HG03520 (cell line): ENCODE data around the gene MAFF.
A peak's percentile ranks its signal among the peaks of the same experiment; 100 is the strongest.
"Not testable (repeated sequence)": the region's sequence is repeated elsewhere in the genome, so short reads cannot be mapped to it uniquely, and the experiment has no call there.

ENCODE experiments used
- ATAC-seq: cut with Tn5 transposase; IDR thresholded peaks from one replicate; pipeline ENCODE4 v1.9.1; 2021; ENCODE audit warnings: mild to moderate bottlenecking, moderate library complexity; ENCODE audit not compliant: unreplicated experiment

Gene MAFF

DNA sequence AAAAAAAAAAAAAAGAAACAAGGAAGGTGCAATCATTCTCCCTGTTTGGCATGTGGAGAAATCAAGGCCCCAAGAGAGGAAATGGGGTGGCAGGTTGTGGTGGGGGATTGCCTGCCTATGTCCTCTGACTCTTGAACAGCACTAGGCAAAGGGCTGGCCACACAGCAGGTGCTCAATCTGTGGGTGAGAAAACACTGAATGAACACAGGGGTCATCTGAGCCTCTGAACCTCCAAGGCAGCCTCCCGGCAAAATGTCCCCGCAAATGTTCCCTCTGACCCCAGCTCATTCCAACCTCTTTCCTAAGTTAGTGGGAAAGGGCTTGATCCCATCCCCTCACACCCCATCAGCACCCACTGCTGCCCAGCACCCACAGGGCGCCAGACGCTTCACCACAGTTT is 24.8 kb upstream of the MAFF start:
- no peak for ATAC-seq

DNA sequence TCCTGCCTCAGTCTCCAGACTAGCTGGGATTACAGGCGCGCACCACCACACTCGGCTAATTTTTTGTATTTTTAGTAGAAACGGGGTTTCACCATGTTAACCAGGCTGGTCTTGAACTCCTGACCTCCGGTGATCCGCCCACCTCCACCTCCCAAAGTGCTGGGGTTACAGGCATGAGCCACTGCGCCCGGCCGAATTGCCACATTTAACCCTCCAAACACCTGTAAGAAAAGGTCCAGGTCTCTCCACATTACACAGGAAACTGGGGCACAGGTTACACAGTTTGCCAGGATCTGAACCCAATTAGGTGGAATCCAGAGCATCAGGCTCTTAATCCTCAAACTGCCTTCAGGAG is 24.2 kb upstream of the MAFF start:
- not testable (repeated sequence) for ATAC-seq

DNA sequence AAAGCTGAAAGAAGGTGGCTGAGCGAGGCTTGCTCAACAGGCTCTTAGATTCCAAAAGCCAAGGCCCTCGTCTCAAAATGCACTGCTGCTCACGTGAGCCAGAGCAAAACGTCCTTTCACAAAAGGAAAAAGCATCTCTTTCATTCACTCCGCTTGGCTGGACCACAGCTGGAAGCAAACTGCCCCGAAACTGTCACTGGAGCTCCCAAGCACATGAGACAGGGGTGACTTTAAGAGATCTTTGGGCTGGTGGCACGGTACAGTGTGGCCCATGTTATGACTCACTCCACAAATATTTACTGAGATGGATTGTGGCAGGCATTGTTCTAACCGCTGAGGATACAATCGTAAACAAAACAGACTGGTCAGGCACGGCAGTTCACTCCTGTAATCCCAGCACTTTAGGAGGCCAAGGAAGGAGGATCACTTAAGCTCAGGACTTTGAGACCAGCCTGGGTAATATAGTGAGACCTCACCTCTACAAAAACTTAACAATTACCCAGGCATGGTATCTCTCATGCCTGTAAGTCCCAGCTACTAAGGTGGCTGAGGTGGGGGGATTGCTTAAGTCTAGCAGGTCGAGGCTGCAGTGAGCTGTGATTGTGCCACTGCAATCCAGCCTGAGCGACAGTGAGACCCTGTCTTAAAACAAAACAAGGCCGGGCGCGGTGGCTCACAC is 23.7 kb upstream of the MAFF start:
- no peak for ATAC-seq

DNA sequence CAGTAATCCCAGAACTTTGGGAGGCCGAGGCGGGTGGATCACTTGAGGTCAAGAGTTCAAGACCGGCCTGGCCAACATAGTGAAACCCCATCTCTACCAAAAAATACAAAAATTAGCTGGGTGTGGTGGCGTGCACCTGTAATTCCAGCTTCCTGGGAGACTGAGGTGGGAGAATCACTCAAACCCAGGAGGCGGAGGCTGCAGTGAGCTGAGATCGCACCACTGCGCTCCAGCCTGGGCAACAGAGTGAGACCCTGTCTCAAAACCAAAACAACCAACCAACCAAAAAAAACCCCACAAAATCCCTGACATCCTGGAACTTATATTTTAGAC is 23.2 kb upstream of the MAFF start:
- not testable (repeated sequence) for ATAC-seq

DNA sequence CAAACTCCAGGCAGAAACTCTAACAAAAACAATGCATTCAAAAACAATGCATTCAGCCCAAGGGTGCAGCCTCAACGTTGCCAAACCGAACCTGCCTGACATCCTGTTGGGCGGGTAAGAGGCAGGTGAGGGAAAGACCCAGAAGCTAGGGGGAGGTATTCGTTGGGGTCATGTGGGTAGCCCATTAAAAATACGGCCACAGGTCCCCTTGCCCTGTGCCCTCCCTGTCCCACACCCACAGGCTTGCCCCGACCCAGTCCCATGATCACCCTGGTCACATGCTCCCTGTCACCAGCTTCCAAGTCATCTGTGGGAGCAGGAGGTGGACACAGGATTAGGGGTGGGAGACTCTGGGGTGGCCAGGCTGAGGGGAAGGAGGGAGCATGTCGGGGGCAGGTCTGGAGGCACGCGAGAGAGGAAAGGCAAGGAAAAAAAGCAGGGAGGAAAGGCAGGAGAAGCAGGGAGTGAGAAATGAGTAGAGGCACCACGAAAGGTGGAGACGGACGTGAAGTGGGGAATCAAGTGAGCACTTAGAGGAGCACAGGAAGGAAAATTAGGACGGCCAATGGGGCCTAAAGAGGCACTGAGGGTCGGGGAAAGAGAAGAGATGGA is 20.8 kb upstream of the MAFF start:
- ATAC-seq, result peak; percentile 33

DNA sequence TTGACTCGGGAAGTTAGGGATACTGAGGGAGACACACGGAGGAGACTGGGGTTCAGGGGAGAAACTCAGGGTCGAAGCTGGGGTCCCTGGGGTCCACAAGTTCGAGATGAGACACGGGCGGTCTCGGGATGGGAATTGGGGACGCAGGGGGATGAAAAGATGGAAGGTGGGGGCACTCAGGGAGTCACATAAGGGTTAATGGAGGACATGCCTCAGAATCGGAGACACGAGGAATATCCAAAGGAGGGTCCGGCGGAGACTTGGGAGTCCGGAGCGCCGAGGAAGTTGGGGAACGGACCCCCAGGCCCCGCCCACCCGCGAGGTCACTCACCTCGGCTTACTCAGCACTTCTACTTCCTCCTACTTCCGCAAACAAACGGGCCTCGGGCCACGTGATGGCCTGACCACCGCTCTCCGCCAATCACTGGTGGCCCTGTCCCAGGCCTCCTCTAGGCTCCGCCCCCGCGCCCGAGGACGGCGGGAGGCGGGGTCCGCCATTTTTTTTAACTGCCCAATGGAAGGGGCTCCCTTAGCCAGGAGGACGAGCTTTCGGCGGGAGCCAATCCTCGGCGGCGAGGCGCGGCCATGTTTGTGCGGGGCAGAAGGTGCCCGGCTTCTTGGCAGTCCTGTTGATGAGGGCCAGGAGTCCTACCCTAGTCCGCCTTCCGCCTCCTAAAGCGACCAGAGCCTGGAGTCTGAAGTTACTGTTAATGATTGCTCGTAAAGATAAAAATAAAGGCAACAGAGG is 20.2 kb upstream of the MAFF start, which contains the start of gene PLA2G6:
TSS of gene PLA2G6 (minus strand) at position 378 of the 748 bp plus-strand sequence. CDS start 12,404 bp downstream, outside the sequence.
- ATAC-seq, result peak; percentile 90

DNA sequence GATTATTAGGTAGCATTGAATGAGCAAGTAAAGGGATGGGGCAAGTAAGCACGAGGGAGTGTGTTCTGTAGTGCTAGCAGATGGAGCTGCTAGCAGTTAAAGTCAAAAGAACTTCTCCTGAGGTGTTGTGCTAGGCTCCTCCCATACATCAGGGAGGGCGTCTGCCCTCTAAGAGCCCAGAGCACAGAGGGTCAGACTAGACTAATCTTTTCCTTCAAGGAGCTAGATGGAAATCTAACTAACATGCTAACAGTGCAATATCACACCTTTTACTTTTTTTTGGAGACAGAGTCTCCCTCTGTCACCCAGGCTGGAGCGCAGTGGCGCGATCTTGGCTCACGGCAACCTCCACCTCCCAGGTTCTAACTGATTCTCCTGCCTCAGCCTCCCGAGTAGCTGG is 17.0 kb upstream of the MAFF start:
- ATAC-seq, result no peak

DNA sequence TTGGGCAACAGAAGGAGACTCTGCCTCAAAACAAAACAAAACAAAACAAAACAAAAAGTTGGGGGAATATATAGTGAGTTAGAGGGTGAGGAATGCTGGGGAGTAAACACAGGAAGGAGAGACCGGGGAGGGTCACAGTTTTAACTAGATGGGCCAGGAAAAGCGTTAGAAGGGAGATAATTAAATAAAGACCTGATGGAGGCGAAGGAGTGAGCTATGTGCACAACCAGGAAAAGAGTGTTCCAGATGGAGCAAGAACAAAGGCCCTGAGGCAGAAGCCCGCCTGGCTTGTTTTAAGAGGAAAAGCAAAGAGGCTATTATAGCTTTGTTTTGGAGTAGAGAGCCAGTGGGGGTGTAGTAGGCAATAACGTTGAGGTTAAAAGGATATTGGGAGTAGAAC is 15.4 kb upstream of the MAFF start:
- ATAC-seq, result no peak

DNA sequence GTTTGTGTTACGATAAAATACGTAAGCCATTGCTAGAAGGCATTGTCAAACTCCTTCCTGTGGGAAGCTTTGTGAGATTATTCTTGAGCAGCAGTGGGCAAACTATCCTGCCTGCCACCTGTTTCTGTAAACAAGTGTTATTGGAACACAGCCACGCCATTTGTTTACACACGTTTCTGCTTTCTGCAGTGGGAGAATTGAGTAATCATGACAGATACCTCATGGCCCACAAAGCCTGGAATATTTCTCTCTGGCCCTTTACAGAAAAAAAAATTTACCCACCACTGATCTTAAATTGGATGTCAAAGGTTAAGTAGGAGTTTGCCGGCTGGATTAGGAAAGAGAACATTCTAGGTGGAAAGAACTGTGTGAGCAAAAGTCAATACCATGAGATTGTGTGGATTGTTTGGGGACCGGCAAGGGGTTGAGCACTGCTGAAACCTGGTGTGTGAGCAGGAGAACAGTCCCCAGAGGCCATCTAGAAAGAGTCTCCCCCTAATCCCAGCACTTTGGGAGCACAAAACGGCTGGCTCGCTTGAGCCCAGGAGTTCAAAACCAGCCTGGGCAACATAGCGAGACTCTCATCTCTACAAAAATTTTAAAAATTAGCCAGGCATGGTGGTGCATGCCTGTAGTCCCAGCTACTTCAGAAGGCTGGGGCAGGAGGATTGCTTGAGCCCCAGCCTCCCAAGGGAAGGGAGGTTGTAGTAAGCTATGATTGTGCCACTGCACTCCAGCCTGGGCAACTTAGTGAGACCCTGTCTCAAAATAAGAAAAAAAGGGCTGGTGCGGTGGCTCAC is 14.2 kb upstream of the MAFF start:
- ATAC-seq, result no peak

DNA sequence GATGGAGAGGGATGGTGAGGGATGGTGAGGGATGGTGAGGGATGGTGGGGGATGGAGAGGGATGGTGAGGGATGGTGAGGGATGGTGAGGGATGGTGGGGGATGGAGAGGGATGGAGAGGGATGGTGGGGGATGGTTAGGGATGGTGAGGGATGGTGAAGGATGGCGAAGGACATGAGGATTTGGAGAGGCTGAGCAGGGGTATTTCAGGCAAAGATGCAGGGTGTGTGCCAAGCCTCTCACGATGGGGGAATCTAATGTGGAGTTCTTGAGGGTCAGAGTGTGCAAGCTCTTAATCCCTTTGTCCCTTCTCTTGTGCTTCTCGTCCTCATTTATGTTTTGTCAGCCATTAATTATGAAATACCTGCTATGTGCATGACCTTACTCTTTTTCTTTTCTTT is 12.7 kb upstream of the MAFF start:
- no peak for ATAC-seq

DNA sequence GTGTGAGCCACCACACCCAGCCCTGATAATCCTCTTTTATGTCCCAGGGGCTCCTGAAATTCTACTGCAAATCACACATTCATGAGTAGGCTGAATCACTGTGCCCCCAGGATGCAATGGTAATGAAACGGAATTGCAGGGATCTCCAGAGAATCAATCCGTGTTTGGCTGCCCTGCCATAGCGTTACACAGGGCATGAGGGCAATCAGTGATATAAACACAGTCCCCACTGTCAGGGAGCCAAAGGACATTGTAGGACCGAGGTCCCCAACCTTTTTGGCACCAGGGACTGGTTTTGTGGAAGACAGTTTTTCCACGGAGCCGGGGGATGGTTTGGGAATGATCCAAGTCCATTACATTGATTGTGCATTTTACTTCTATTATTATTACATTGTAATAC is 11.2 kb upstream of the MAFF start:
- ATAC-seq, result no peak

DNA sequence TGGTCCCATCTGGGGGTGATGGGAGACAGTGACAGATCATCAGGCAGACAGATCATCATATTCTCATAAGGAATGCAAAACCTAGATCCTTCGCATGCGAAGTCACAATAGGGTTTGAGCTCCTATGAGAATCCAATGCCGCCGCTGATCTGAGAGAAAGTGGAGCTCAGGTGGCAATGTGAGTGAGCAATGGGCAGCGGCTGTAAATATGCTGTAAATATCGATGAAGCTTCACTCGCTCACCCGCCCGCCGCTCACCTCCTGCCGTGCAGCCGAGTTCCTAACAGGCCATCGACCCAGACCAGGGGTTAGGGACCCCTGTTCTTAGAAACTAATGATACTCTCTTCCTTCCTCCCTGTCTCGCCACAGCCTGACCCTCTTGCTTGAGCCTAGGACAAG is 10.7 kb upstream of the MAFF start:
- ATAC-seq, result no peak

DNA sequence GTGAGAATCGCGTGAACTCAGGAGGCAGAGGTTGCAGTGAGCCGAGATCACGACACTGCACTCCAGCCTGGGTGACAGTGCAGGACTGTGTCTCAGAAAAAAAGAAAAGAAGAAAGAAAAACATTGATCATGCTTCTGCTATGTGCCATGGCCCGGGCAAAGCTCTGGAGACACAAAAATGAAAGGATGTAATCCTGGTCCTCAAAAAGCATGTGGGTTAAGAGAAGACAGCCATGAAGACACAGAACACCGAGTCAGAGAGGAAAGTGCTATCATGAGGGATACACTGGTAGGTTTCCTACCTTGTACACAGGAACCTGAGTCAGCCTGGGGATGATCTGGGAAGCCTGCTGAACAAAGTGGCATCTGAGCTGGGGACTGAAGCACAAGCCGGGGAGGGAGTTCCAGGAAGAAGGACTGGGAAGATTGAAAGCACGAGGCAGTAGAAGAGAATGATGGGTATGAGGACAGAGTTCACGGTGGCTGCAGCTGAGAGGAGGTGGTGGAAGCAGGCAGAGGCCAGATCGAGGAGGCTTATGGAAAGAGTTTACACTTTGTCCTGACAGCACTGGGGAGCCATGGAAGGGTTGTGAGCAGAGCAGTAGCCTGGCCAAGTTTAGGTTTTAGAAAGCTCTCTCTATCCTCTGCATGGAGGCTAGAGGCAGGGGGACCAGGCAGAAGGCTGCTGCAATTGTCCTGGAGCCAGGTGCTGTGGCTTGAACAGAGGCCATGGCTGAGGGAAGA is 9.9 kb upstream of the MAFF start:
- no peak for ATAC-seq

DNA sequence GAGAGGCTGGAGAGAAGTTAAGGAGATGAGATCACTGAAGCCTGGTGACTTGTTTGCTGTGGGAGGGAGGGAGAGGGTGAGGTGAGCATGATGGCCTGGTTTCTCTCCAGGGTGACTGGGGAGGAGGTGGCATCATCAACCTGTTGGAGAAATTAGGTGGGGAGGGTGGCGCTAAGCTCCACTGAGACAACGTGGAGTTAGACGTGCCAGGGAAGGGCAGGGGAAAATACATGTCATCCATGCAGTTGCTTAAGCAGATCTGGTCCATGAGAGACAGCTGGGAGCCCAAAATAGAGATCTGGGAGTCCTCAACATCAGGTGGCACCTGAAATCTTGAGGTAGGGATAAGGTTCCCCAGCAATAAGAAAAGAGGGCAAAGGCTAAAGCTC is 9.3 kb upstream of the MAFF start:
- no peak for ATAC-seq

DNA sequence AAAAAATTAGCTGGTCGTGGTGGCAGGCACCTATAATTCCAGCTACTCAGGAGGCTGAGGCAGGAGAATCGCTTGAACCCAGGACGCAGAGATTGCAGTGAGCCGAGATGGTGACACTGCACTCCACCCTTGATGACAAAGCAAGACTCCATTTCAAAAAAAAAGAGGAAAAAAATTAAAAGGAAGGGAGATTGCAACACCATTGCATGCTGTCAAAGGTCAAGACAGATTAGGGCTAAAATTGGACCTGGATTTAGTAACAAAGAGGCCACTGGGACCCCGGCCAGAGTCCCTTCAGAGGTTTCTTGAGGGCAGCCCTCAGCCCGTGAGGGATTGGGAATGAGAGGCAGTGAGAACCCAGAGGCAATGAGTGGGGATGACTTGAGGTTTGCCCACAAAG is 8.2 kb upstream of the MAFF start:
- no peak for ATAC-seq

DNA sequence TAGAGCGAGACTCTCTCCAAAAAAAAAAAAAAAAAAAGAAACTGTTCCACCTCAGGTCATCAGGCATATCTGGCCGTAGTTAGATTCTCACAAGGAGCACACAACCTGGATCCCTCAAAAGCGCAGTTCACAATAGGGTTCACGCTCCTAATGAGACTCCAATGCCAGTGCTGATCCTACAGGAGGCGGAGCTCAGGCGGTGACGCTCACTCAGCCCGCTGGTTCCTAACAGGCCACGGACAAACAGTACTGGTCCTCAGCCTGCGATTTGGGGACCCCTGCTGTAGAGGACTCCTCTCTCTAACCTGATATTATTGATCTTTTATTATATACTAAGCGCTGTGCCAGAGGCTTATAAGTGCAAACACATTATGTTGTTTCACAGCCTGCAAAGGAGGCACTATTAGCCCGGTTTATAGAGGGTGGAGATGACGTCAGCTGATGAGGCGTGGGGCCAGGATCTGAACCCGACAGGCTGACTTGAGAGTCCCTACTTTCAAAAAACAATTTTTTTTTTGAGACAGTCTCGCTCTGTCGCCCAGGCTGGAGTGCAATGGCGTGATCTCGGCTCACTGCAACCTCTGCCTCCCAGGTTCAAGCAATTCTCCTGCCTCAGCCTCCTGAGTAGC is 4.9 kb upstream of the MAFF start:
- no peak for ATAC-seq

DNA sequence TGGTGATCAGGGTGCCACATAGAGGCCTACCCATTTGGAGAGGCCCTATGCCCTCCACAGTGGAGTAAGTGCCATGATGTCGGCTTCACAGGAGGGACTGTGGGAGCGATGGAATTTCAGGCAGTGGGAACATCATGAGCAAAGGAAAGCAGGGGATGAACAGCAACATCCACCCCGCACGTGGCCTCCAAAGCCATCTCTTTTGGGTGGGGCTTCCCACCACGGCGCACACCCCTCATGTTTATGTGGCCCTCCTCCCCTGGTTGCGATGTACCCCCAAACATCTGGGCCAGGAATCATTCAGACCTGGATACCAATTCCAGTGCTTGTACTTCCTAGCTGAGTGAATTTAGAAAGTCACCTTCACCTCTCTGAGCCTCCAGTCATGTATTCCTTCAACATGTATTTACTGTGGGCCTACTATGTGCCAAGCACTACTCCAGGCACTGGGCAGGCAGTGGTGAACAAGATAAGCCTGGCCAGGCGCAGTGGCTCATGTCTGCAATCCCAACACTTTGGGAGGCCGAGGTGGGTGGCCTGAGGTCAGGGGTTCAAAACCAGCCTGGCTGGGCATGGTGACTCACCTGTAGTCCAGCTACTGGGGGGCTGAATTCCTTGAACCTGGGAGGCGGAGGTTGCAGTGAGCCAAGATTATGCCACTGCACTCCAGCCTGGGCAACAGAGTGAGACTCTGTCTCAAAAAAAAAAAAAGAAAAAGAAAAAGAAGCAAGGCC is 1.8 kb upstream of the MAFF start:
- ATAC-seq, result no peak

DNA sequence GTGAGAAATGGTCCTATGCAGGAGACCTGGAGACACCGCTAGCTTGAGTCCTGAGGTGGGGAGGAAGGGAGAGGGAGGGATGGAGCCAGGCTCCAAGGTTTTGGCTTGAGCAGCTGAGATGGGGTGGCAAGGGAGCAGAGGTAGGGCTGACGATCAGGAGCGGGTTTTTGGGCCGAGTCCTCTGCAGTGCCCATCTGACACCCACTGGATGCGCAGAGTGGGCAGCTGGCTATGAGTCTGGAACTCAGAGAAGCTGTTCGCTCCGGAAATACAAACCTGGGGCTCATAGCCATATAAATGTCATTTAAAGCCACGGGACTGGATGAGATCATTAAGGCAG is 453 bp upstream of the MAFF start:
- ATAC-seq, result no peak

DNA sequence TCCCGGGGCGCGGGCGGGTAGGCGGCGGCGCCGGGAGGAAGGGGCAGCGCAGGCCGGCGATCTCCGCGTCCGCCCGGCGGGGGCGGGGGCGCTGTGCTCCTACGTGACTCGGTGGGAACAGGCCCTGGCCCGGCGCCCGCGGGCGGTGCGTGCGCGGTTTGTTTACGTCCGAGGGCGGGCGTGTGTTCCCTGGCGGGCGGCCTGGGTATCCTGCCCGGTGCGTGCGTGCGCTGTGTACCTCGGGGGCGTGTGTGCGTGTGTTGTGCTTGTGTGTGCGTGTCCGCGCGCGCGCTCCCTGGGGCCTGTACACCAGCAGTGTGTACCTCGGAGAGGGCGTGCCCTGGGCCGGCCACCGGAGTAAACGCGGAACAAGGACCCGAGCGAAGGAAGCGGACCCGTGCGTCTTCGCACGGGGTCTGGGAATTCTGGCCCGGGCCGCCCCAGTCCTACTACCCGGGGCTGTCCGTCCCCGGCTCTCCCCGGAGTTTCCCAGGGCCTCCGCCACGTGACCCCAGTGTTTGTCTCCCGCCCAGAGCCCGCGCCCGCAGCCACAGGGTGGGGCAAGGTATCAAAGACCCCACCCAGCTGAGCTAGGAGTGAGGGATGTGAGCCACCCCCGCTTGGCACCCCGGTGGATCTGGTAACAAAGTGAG is 769 bp downstream of the MAFF start:
- ATAC-seq, result peak; percentile 13
